Measurements from ENCODE around the gene ANKRD12. TPM values are rescaled to one million over a fixed set of nuclear protein-coding genes. Genes with fewer than 3 reads are reported as not detected.

The ANKRD12 gene
- polyA plus RNA-seq, 1 donor (not counting 4 experiments of a cell fraction or from before 2014, with no cell fraction given), result 8.0 TPM

DNA sequence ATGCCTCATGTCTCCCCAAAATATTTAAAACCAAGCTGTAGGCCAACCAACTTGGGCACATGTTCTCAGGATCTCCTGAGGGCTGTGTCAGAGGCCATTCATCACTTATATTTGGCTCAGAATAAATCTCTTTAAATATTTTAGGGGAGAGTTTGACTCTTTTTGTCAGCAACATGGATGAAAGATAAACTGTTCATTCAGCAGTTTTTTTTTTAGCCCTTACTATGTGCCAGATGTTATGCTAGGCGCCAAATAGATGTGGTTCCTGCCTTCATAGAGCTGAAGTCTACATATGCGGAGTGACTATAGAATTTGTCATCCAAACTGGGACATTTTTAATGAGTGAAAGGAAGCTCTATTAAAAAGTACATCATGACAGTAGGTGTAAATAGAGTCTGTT, 155.5 kb downstream of the ANKRD12 start:
- H3K36me3 ChIP-seq (ENCODE audit: control insufficient read depth in 2 of 2, extremely low read depth in 1 of 2, insufficient read depth in 2 of 2, low read length in 2 of 2), result no peaks in the 10 kb centered on the region
- H3K79me2 ChIP-seq (ENCODE audit: control insufficient read depth, insufficient read depth, low read length), result no peaks in the 10 kb centered on the region
- no peaks in the 10 kb centered on the region for H3K27me3 ChIP-seq (ENCODE audit: control insufficient read depth, extremely low read depth, insufficient read depth, low read length)
- no peak overlapping the region for H3K9ac ChIP-seq (ENCODE audit: control insufficient read depth, extremely low read depth, insufficient read depth, low read length)
- no peak overlapping the region for H3K27ac ChIP-seq (ENCODE audit: control insufficient read depth, insufficient read depth, low read length)
- no peak for DNase-seq (ENCODE audit: low read depth, low spot score)
- H3K9me1 ChIP-seq (ENCODE audit: control insufficient read depth, extremely low read depth, insufficient read depth, low read length), result no peaks in the 10 kb centered on the region
- H3K4me1 ChIP-seq (ENCODE audit: control insufficient read depth, extremely low read depth, insufficient read depth, low read length), result peaks cover 4% of the 10 kb centered on the region
- no peak overlapping the region for H2AFZ ChIP-seq (ENCODE audit: control insufficient read depth, low read length)
- no peak for FAIRE-seq
- dilution Hi-C loops (cut with MboI; ENCODE audit: extremely low pct_ligation_motif_present, low sequenced_read_pairs), result no loop called here
- no peak overlapping the region for H3K4me3 ChIP-seq (ENCODE audit: control insufficient read depth in 2 of 3, extremely low read depth in 1 of 3, insufficient read depth in 2 of 3, low read depth in 1 of 3, low read length in 3 of 3)
- no peak overlapping the region for H3K4me2 ChIP-seq (ENCODE audit: control insufficient read depth, extremely low read depth, insufficient read depth, low read depth, low read length)
- peaks cover 3% of the 10 kb centered on the region for H3K9me3 ChIP-seq (ENCODE audit: control insufficient read depth, low read depth, low read length)
- no peak for TF ChIP-seq EZH2 (IDR thresholded peaks at IDR 0.05; ENCODE audit: low read length)
- TF ChIP-seq, protein P1, sequence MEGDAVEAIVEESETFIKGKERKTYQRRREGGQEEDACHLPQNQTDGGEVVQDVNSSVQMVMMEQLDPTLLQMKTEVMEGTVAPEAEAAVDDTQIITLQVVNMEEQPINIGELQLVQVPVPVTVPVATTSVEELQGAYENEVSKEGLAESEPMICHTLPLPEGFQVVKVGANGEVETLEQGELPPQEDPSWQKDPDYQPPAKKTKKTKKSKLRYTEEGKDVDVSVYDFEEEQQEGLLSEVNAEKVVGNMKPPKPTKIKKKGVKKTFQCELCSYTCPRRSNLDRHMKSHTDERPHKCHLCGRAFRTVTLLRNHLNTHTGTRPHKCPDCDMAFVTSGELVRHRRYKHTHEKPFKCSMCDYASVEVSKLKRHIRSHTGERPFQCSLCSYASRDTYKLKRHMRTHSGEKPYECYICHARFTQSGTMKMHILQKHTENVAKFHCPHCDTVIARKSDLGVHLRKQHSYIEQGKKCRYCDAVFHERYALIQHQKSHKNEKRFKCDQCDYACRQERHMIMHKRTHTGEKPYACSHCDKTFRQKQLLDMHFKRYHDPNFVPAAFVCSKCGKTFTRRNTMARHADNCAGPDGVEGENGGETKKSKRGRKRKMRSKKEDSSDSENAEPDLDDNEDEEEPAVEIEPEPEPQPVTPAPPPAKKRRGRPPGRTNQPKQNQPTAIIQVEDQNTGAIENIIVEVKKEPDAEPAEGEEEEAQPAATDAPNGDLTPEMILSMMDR (optimal IDR thresholded peaks at IDR 0.05 in 1 of 3, IDR thresholded peaks at IDR 0.05 in 1 of 3, conservative IDR thresholded peaks at IDR 0.05 in 1 of 3; ENCODE audit: extremely low read depth in 1 of 3, insufficient read depth in 2 of 3, low read length in 3 of 3), result no peak
- no peaks in the 10 kb centered on the region for H4K20me1 ChIP-seq (ENCODE audit: control insufficient read depth, extremely low read depth, insufficient read depth, low read length)

DNA sequence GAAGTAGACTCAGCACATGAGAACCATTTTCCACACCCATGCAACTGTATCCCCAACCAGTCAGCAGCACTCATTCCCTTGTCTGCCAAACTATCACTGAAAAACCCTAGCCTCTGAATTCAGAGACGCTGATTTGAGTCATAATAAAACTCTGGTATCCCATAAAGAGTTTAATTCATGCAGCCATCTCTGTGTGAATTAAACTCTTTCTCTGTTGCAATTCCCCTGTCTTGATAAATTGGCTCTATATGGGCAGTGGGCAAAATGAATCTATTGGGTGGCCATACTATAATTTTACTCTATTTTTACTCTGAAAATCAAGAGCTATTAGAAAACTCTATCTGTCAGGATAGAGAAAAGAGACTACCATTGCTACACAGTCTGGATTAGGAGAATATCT, 157.4 kb downstream of the ANKRD12 start:
- DNase-seq (ENCODE audit: low read depth, low spot score) (no peak), FAIRE-seq (no peak)
- no peak overlapping the region for H2AFZ ChIP-seq (ENCODE audit: control insufficient read depth, low read length)
- H4K20me1 ChIP-seq (ENCODE audit: control insufficient read depth, extremely low read depth, insufficient read depth, low read length), result no peaks in the 10 kb centered on the region
- H3K27ac ChIP-seq (ENCODE audit: control insufficient read depth, insufficient read depth, low read length), result no peak overlapping the region
- no peak overlapping the region for H3K4me3 ChIP-seq (ENCODE audit: control insufficient read depth in 2 of 3, extremely low read depth in 1 of 3, insufficient read depth in 2 of 3, low read depth in 1 of 3, low read length in 3 of 3)
- no peak overlapping the region for H3K9ac ChIP-seq (ENCODE audit: control insufficient read depth, extremely low read depth, insufficient read depth, low read length)
- H3K9me3 ChIP-seq (ENCODE audit: control insufficient read depth, low read depth, low read length), result peaks cover 3% of the 10 kb centered on the region
- peaks cover 4% of the 10 kb centered on the region for H3K4me1 ChIP-seq (ENCODE audit: control insufficient read depth, extremely low read depth, insufficient read depth, low read length)
- no peaks in the 10 kb centered on the region for H3K79me2 ChIP-seq (ENCODE audit: control insufficient read depth, insufficient read depth, low read length)
- H3K27me3 ChIP-seq (ENCODE audit: control insufficient read depth, extremely low read depth, insufficient read depth, low read length), result no peaks in the 10 kb centered on the region
- dilution Hi-C loops (cut with MboI; ENCODE audit: extremely low pct_ligation_motif_present, low sequenced_read_pairs), result no loop called here
- no peak overlapping the region for H3K4me2 ChIP-seq (ENCODE audit: control insufficient read depth, extremely low read depth, insufficient read depth, low read depth, low read length)
- no peaks in the 10 kb centered on the region for H3K36me3 ChIP-seq (ENCODE audit: control insufficient read depth in 2 of 2, extremely low read depth in 1 of 2, insufficient read depth in 2 of 2, low read length in 2 of 2)
- no peaks in the 10 kb centered on the region for H3K9me1 ChIP-seq (ENCODE audit: control insufficient read depth, extremely low read depth, insufficient read depth, low read length)
- TF ChIP-seq, protein P1 (optimal IDR thresholded peaks at IDR 0.05 in 1 of 3, IDR thresholded peaks at IDR 0.05 in 1 of 3, conservative IDR thresholded peaks at IDR 0.05 in 1 of 3; ENCODE audit: extremely low read depth in 1 of 3, insufficient read depth in 2 of 3, low read length in 3 of 3), result no peak
- TF ChIP-seq EZH2 (IDR thresholded peaks at IDR 0.05; ENCODE audit: low read length), result no peak
